GM10266 (cell line): Measurements from ENCODE around the gene ZMYM2.

Experiments used
- DNase-seq: peaks from one replicate; pipeline ENCODE4 v3.0.0; 2012; ENCODE audit errors: extremely low spot score
- TF ChIP-seq, protein P1 (sequence below): IDR thresholded peaks from 2 replicates; pipeline ENCODE4 v1.5.1; 2012; ENCODE audit warnings: mild to moderate bottlenecking, low read depth; ENCODE audit not compliant: control insufficient read depth, insufficient read depth; ENCODE audit errors: missing control alignments

Gene ZMYM2

DNA sequence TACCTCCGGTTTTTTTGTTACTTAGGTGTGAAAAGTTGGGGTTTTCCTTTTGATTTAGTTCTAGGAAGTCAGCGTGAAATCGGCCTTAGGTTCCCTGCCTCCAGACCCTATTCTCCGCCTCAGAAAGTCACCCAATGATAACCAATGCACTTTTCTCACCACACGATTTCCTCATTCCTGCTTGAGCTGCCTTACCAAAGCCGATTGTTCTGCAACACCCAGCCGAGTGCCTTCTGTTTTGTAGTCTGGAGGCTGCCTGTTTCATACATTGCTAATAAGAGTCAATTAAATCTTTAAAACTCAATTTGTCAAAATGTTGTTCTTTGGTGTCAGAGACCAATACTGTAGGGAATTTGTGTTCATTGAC lies 162.6 kb downstream of the ZMYM2 start:
- TF ChIP-seq, protein P1, sequence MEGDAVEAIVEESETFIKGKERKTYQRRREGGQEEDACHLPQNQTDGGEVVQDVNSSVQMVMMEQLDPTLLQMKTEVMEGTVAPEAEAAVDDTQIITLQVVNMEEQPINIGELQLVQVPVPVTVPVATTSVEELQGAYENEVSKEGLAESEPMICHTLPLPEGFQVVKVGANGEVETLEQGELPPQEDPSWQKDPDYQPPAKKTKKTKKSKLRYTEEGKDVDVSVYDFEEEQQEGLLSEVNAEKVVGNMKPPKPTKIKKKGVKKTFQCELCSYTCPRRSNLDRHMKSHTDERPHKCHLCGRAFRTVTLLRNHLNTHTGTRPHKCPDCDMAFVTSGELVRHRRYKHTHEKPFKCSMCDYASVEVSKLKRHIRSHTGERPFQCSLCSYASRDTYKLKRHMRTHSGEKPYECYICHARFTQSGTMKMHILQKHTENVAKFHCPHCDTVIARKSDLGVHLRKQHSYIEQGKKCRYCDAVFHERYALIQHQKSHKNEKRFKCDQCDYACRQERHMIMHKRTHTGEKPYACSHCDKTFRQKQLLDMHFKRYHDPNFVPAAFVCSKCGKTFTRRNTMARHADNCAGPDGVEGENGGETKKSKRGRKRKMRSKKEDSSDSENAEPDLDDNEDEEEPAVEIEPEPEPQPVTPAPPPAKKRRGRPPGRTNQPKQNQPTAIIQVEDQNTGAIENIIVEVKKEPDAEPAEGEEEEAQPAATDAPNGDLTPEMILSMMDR, result no peak
- DNase-seq, result no peak

DNA sequence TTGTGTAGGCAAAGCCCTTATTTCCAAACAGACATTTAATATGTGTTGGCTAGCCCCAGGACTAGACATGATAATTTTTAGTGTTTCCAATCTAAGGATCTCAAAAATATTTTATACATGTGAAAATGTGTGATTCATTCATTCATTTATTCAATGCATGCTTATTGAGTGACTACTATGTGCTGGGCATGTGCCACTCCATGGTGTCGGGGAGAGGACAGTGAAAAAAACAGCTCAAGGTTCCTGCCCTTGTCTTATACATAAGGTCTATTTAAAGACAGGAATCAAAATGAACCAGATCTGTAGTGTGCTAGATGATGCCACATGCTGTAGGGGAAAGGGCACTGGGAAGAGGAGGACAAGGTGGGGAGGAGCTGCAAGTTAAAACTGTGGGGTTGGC lies 165.8 kb downstream of the ZMYM2 start:
- no peak for DNase-seq
- TF ChIP-seq, protein P1, result no peak

DNA sequence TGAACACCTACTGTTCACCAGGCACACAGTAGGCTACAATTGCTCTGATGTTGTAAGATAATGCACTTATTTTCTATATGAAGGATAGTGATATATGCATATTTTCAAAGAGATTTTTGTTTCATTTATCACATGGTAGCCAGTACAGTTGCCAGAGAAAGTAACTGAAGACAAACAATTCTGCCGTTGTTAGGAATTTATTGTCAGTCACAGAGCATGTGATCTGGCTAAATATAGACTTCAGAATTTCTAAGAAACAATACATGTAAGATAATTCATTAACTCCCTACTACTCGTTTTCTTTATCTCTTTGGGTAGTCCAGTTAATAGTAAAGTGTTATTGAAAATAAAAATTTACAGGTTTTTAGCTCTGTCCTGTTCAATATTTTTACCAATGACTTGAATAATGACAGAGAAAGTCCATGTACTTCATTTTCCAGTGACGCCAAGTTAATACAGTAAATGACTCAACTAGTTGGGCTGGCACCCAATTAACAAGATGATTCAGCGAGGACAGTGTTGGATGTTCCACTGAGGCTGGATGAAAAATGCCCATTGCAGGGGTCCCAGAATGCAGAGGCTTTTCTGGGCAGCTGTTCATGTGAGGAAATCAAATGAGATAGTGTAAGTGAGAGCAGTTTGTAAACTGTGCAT lies 166.7 kb downstream of the ZMYM2 start:
- no peak for DNase-seq

DNA sequence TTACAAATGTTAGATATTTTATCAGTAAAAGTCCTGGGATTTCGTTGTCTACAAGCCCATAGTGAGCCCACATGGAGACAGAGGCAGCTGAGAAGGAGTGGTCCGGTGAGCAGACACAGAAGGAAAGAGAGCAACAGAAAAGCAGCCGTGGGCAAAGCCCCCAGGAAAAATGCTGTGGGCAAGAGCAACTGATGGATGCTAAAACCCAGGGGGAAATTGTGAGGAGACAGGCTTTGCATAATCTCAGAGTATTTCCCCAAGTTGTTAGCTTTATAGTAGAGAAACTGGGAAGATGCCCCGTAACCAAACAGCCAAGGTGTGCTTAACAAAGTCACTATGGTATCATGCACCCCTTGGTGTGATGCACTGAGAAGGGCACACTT lies 167.2 kb downstream of the ZMYM2 start:
- no peak for DNase-seq
- TF ChIP-seq, protein P1, result no peak

More for the DNA sequence above, 166.7 kb downstream of the ZMYM2 start:
- TF ChIP-seq, protein P1, result no peak

DNA sequence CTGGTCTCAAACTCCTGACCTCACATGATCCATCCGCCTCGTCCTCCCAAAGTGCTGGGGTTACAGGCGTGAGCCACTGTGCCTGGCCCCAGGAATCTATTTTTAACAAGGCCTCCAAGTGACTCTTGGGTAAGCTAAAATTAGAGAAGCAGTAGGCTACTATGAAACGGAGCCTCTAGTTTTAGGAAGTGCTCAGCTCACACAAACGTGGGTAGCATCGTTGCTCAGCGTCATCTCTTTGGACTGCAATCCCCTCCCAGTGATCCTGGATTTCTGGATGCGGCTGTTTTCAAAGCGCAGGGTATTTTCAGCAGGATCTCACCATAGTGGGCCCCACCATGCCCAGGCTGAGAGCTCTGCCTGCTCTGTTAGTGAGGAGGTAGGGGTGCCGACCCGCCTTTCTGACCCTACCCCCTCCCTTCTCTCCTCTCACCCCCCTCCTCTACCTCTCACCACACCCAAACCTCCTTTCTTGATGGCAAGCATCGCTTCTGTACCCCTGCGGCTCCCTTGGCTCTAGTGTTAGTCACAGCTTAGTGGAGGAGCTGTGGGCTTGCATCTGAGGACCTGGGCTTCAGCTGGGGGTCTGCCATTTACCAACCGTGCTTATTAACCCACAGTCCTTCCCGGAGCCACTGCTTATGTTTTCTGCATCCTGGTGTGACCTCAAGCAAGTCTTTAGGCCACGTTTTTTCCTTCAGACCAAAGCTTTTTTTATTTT lies 168.2 kb downstream of the ZMYM2 start:
- DNase-seq, result no peak

DNA sequence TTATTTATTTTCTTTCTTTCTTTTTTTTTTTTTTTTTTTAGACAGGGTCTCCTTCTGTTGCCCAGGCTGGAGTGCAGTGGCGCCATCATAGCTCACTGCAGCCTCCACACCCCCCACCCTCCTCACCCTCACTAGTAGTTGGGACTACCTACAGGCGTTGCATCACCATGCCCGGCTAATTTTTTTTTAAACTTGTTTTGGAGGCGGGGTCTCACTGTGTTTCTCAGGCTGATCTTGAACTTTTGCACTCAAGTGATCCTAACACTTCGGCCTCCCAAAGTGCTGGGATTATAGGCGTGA lies 168.7 kb downstream of the ZMYM2 start:
- DNase-seq, result no peak
- TF ChIP-seq, protein P1, result no peak

More for the DNA sequence above, 168.2 kb downstream of the ZMYM2 start:
- TF ChIP-seq, protein P1, result no peak
